Nucleus accumbens (tissue), 56 donors: ENCODE results near the gene SH2B3.

Source experiments
- DNase-seq, 56 donors: peaks; one replicate each; lab custom pipeline; 2025; lab: John Stamatoyannopoulos, UW

The SH2B3 gene

GRCh38 chr12:111441107-111441928 is 35.6 kb downstream of the SH2B3 start:
- DNase-seq = no peak

GRCh38 chr12:111442301-111443045 is 36.8 kb downstream of the SH2B3 start:
- no peak for DNase-seq

- no peak for DNase-seq
Measured at GRCh38 chr12:111443086-111443485, 37.4 kb downstream of the SH2B3 start.

- DNase-seq = no peak
Measured at GRCh38 chr12:111443586-111443985, 37.9 kb downstream of the SH2B3 start.

- no peak for DNase-seq
Measured at GRCh38 chr12:111444314-111444924, 38.7 kb downstream of the SH2B3 start.

- peak in 26 of 56 donors; percentile 14 to 67 (median 31) for DNase-seq
Measured at GRCh38 chr12:111444925-111445725, 39.4 kb downstream of the SH2B3 start.

GRCh38 chr12:111445726-111446581 is 40.2 kb downstream of the SH2B3 start:
- DNase-seq = no peak

DNA sequence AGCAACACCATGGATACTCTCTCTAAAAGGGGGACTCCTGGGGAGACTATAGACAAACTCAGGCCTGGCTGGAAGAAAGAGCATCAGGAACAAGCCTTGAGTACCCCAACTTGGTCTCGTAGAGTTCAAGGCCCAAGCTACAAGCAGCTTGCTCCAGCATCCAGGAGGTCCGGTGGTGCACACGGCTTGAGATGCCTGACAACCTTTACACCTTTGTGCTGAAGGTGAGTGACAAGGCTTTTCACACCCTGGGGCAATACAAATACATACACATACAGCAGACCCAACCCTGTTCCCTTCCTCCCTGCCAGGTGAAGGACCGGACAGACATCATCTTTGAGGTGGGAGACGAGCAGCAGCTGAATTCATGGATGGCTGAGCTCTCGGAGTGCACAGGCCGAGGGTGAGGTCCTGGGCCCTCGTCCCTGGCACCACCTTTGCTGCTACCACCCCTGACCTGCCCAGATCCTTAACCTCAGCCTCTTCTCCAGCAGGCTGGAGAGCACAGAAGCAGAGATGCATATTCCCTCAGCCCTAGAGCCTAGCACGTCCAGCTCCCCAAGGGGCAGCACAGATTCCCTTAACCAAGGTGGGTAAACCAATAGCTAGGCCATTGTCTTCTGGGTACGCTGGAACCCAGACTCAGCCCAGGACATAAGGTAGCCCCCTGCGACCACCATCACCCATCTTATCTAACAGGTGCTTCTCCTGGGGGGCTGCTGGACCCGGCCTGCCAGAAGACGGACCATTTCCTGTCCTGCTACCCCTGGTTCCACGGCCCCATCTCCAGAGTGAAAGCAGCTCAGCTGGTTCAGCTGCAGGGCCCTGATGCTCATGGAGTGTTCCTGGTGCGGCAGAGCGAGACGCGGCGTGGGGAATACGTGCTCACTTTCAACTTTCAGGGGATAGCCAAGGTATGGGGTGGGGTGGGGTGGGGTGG is 41.2 kb downstream of the SH2B3 start:
- DNase-seq = no peak

DNA sequence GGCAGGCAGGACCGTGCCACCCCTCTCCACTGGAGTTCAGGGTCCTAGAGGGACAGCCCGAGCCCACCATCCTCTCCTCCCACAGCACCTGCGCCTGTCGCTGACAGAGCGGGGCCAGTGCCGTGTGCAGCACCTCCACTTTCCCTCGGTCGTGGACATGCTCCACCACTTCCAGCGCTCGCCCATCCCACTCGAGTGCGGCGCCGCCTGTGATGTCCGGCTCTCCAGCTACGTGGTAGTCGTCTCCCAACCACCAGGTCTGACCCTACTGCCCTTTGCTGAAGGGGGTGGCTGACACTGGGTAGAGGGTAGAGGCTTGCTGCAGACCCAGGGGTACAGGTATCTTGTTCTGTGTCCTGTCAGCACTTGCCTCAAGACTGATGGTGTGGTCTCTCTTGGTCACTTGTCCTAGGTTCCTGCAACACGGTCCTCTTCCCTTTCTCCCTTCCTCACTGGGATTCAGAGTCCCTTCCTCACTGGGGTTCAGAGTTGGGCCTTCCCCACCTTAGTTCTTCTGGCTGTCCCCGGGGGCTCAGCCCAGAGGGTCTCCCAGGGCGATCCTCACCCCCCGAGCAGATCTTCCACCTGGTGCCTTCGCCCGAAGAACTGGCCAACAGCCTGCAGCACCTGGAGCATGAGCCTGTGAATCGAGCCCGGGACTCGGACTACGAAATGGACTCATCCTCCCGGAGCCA is 42.0 kb downstream of the SH2B3 start:
- no peak for DNase-seq

GRCh38 chr12:111448266-111448830 is 42.6 kb downstream of the SH2B3 start:
- DNase-seq = no peak

DNA sequence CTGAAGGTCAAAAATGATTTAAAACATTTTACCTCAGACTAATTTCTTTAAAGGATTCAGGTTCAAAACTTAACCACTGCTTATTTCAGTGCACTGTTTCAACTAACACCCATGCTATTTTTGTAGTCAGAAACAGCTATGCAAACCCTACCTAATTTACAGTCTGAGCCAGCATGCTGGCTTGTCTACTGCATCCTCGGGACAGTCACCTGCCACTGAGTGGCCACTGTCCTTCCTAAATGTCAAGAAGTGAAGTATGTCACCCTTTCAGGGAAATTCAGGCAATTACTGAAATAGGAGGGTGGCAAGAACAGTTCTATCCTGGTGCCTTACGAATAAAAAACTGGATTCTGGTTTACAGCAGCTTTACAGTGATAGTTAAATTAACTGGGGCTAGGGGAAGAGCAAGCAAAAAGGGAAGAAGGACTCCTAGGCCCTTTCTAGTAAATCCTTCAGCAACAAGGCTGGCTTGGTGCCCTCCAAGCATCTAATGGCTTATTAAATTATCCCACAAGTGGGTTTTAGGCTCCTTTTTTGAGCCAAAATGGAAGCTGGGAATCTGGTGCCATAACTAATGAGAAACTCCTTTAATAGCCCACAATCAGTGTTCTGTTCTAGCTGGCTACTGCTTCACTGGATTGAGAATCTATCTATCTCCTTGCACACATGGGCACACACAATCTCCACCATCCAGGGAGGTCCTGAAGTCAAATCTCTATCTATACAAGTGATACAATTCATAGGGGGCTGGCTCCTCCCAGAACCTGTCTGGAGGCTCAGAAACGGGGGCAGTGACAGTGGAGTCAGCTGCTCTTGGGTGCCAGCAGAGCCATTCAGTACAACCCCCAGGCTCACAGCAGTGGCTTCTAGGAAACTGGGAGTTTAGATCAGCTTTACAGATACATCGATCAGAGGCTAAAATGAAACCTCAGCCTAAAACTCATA is 43.4 kb downstream of the SH2B3 start:
- DNase-seq = no peak

DNA sequence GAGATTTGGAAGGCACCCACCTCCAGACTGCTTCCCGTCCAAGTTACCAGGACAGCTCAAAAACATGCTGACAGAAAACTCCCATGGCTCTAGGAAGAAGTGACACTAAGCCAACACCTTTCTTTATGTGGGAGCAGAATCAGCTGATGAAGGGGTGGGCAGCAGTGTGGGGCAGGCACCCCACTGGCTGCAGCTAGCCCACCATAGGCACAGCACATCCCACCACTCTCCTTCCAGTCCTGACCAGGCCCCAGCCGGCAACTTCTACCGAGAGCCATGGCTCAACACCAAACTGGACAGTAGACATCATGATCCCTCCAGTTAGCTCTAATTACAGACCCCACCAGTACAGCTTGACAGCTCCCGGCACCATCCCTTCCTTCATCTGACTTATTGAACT is 45.0 kb downstream of the SH2B3 start:
- DNase-seq = no peak

GRCh38 chr12:111451232-111451631 is 45.5 kb downstream of the SH2B3 start:
- no peak for DNase-seq

DNA sequence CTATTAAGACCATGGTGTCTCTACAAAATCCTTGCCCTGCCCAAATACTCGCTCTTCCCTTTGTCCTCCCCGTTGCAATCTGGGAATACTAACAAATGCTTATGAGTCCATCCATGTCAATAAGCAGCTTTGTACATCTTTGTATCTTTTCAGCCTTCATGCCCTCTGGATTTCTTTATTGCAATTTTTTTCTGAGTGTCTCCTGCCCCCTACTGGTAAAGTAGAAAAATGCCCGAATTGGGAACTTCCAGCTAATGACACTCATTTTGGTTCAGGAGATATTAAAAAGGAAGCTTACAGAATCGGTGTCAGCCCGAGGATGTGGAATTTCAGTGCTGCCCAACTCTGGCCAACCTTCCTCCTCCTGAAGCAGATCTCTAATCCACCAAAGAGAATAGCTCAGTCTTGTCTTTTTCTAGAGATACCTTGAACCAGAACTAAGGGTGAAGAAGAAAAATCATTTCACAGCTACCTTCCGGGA is 46.0 kb downstream of the SH2B3 start:
- DNase-seq = peak in 3 of 56 donors; percentile 22 to 37 (median 36)

GRCh38 chr12:111453071-111453989 is 47.6 kb downstream of the SH2B3 start:
- peak in 22 of 56 donors; percentile 25 to 56 (median 38) for DNase-seq
